ENCODE data around the gene CAMK2D.

GRCh38 chr4:113665036-113665435 is 96.5 kb downstream of the CAMK2D start:
- TF ChIP-seq POLR2A (IDR thresholded peaks at IDR 0.05) (no peak), CTCF (IDR thresholded peaks at IDR 0.05) (no peak), POLR2AphosphoS5 (IDR thresholded peaks at IDR 0.05) (no peak)
